HFFc6 (cell line): ENCODE data around the gene PEA15. TPM values are rescaled to one million over a fixed set of nuclear protein-coding genes. Genes with fewer than 3 reads are reported as not detected.
A peak's percentile ranks its signal among the peaks of the same experiment; 100 is the strongest.

ENCODE experiments used
- DNase-seq: peaks from one replicate; pipeline ENCODE4 v3.0.0-alpha.2; 2018
- H3K27ac Mint-ChIP-seq: 2 replicates; pipeline ENCODE4 v1.8.0; 2020; ENCODE audit warnings: mild to moderate bottlenecking, mixed read lengths
- H3K27me3 Mint-ChIP-seq: 2 replicates; pipeline ENCODE4 v1.8.0; 2021; ENCODE audit warnings: mild to moderate bottlenecking, moderate library complexity, mixed read lengths; ENCODE audit not compliant: insufficient read depth
- H3K36me3 Mint-ChIP-seq: 2 replicates; pipeline ENCODE4 v1.8.0; 2021; ENCODE audit warnings: low read depth, mixed read lengths
- H3K4me1 Mint-ChIP-seq: 2 replicates; pipeline ENCODE4 v1.8.0; 2020; ENCODE audit warnings: low read depth, mixed read lengths
- H3K4me3 Mint-ChIP-seq: 2 replicates; pipeline ENCODE4 v1.8.0; 2020; ENCODE audit warnings: mild to moderate bottlenecking, moderate library complexity, mixed read lengths
- H3K9me3 Mint-ChIP-seq: 2 replicates; pipeline ENCODE4 v1.8.0; 2020; ENCODE audit warnings: mild to moderate bottlenecking, mixed read lengths
- total RNA-seq, 6 experiments: library from RNA; stranded (reverse); fragmentation: NEBNext Ultra II Directional; extraction: Animal tissue kit (Norgen Biotek cat#: 25700); gene quantifications; 2 replicates in 1 of 6; 3 replicates in 5 of 6; pipeline ENCODE4 v1.2.3, GENCODE V29; 2021
- TF ChIP-seq, protein P1 (sequence below): fragments of 200-600 bp; sonication (generic); IDR thresholded peaks from 2 replicates; pipeline ENCODE4 v1.5.0; 2021; ENCODE audit warnings: antibody characterized with exemption, mild to moderate bottlenecking

The PEA15 gene
- total RNA-seq, 6 experiments from 2014 or later = 448 to 538 (median 470) TPM

DNA sequence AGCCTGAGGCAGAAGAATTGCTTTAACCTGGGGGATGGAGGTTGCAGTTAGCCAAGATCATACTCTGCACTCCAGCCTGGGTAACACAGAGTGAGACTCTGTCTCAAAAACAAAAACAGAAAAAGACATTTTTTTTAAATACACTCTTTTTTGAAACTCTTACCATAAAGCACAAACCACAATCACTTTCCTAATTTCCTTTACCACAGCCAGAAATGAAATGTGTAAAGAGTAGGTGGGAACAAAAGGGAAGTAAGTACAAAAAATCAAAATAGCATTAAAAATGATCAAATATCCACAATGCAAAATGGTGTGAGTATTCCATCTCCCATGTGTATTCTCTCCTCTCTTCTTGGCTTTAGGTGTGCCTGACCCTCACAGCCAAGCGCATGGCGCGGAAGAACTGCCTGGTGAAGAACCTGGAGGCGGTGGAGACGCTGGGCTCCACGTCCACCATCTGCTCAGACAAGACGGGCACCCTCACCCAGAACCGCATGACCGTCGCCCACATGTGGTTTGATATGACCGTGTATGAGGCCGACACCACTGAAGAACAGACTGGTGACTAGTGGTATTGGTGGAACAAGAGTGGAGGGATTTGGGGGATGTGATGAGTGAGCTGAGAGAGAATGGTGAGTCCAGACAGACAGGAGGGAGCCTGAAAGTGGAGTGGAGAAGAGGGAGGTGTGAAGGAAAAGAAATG lies 38.9 kb upstream of the PEA15 start:
- Mint-ChIP-seq H3K27me3 (peaks cover 27% of the 10 kb centered on the region), H3K4me1 (peaks cover 14% of the 10 kb centered on the region), H3K36me3 (no peaks in the 10 kb centered on the region), H3K4me3 (no peak overlapping the region), H3K9me3 (no peaks in the 10 kb centered on the region), H3K27ac (no peak overlapping the region)
- TF ChIP-seq, protein P1, sequence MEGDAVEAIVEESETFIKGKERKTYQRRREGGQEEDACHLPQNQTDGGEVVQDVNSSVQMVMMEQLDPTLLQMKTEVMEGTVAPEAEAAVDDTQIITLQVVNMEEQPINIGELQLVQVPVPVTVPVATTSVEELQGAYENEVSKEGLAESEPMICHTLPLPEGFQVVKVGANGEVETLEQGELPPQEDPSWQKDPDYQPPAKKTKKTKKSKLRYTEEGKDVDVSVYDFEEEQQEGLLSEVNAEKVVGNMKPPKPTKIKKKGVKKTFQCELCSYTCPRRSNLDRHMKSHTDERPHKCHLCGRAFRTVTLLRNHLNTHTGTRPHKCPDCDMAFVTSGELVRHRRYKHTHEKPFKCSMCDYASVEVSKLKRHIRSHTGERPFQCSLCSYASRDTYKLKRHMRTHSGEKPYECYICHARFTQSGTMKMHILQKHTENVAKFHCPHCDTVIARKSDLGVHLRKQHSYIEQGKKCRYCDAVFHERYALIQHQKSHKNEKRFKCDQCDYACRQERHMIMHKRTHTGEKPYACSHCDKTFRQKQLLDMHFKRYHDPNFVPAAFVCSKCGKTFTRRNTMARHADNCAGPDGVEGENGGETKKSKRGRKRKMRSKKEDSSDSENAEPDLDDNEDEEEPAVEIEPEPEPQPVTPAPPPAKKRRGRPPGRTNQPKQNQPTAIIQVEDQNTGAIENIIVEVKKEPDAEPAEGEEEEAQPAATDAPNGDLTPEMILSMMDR = no peak
- DNase-seq = no peak

DNA sequence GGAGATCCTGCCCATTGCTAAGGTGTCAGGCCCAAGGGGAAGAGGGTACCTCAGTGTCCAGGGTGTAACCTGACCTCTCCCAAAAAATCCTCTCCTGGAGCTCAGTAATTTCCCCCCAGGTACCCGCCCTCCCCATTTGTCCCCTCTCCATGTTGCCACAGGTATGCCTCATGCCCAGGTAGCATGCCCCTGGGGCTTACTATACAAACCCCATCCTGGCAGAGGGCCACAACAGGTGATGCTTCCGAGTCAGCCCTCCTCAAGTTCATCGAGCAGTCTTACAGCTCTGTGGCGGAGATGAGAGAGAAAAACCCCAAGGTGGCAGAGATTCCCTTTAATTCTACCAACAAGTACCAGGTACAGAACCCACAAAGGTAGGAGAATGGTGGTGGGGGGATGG lies 38.1 kb upstream of the PEA15 start:
- Mint-ChIP-seq H3K9me3 (no peaks in the 10 kb centered on the region), H3K4me3 (no peak overlapping the region), H3K36me3 (no peaks in the 10 kb centered on the region), H3K27me3 (peaks cover 31% of the 10 kb centered on the region), H3K27ac (no peak overlapping the region), H3K4me1 (peaks cover 22% of the 10 kb centered on the region)
- TF ChIP-seq, protein P1 = no peak
- no peak for DNase-seq

DNA sequence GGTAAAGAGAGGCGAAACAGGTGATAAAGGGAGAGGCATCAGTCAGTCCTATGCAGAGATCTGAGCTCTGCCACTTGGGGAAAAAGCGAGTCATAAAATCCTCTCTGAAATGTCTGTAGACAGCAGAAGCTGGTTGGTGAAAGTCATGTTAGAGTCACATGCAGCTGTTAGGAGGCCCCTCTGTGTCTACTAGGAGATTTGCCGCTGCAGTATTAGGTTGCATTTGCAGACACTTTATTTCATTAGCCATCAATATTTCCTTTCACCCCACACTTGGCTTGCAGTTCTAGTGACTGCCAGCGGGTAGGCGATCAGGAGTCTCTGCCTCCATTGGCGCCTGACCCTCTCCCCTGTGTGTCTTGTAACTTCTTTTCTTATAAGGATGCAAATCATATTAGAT lies 37.6 kb upstream of the PEA15 start:
- Mint-ChIP-seq H3K9me3 (no peaks in the 10 kb centered on the region), H3K36me3 (no peaks in the 10 kb centered on the region), H3K4me3 (no peak overlapping the region), H3K27me3 (peaks cover 33% of the 10 kb centered on the region), H3K4me1 (peaks cover 22% of the 10 kb centered on the region), H3K27ac (no peak overlapping the region)
- TF ChIP-seq, protein P1 = peak; percentile 29
- no peak for DNase-seq

DNA sequence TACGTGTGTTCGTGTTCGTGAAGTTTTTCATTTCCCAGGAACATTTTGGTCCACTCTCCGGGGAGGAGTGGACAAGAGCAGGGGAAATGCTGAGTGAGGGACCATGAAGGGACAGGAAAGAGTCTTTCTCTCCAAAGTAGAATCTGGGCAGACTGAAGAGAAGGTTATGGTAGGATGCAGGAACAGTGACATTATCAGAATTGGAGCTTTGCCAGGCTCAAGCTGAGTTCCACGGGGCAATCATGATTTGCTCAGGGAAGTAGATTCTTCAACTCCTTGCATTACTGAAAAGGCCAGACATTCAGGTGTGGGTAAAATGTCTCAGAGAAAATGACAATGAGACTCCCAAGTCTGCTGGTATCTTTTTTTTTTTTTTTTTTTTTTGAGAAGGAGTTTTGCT lies 37.2 kb upstream of the PEA15 start:
- Mint-ChIP-seq H3K36me3 (no peaks in the 10 kb centered on the region), H3K9me3 (no peaks in the 10 kb centered on the region), H3K4me3 (no peak overlapping the region), H3K27me3 (peaks cover 37% of the 10 kb centered on the region), H3K27ac (no peak overlapping the region), H3K4me1 (peaks cover 22% of the 10 kb centered on the region)
- no peak for DNase-seq
- TF ChIP-seq, protein P1 = no peak

DNA sequence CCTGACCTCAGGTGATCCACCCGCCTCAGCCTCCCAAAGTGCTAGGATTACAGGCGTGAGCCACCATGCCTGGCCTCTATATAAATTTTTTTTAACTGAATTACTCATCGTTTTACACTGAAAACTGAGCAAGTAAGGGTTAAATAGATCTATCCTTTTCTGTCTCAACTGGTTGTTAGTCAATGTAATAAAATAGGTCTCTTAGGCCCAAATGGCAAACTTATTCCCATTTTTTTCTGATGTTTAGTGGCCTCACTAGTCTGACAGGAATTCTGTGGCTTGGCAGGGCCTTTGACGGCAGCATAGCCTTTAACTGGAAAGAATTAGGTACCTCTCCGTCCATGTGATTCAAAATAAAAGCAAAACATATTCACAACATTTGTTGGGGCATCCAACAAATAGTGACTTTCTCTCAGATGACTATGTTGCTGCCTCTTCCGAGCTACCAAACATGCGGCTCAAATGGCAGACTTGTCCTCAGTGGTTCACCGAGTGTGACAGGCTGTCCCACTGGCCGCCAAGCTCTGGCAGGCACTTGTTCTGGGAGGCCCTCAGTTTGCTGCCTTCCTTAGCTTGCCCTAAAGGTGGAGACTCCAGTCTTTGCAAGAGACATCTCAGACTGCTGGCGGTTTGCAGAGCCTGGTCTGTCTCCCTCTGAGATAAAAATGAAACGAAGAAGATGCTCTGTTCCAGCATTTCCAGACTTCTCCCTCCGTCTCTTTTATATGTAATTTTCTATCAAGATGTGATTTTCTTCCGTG lies 36.4 kb upstream of the PEA15 start:
- TF ChIP-seq, protein P1 = no peak
- Mint-ChIP-seq H3K4me3 (no peak overlapping the region), H3K27me3 (peaks cover 40% of the 10 kb centered on the region), H3K36me3 (no peaks in the 10 kb centered on the region), H3K4me1 (peaks cover 22% of the 10 kb centered on the region), H3K9me3 (no peaks in the 10 kb centered on the region), H3K27ac (no peak overlapping the region)
- DNase-seq = no peak
